ENCODE data around the gene WDR5B.

WDR5B gene

DNA sequence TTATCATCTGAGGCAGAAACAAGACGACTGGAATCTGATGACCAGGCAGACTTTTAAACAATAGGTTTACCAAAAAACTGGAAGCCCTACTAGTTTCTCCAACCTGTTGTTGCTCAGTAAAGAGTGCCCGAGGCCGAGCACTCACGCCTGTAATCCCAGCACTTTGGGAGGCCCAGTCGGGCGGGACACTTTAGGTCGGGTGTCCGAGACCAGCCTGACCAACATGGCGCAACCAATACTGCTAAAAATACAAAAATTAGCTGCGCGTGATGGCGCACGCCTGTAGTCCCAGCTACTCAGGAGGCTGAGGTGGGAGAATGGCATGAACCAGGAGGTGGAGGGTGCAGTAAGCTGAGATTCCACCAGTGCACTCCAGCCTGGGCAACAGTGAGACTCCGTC lies 1.1 kb upstream of the WDR5B start:
- H3K9me3 ChIP-seq: no peaks in the 10 kb centered on the region
- no peaks in the 10 kb centered on the region for H3K27me3 ChIP-seq
- peak overlapping the region; percentile 89 to 92 for H3K27ac ChIP-seq
- peak overlapping the region; percentile 68 to 88 for H3K4me3 ChIP-seq
- intact Hi-C loops (cut with DNase I; ENCODE audit: low total_unique reads): no loop called here
- TF ChIP-seq, protein P1, sequence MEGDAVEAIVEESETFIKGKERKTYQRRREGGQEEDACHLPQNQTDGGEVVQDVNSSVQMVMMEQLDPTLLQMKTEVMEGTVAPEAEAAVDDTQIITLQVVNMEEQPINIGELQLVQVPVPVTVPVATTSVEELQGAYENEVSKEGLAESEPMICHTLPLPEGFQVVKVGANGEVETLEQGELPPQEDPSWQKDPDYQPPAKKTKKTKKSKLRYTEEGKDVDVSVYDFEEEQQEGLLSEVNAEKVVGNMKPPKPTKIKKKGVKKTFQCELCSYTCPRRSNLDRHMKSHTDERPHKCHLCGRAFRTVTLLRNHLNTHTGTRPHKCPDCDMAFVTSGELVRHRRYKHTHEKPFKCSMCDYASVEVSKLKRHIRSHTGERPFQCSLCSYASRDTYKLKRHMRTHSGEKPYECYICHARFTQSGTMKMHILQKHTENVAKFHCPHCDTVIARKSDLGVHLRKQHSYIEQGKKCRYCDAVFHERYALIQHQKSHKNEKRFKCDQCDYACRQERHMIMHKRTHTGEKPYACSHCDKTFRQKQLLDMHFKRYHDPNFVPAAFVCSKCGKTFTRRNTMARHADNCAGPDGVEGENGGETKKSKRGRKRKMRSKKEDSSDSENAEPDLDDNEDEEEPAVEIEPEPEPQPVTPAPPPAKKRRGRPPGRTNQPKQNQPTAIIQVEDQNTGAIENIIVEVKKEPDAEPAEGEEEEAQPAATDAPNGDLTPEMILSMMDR (IDR thresholded peaks at IDR 0.05): no peak
- DNase-seq: no peak
- H3K4me1 ChIP-seq: peaks cover 0 to 39% (median 24%) of the 10 kb centered on the region in 4 donors
- H3K36me3 ChIP-seq: peaks cover 2 to 11% (median 3%) of the 10 kb centered on the region in 3 donors

DNA sequence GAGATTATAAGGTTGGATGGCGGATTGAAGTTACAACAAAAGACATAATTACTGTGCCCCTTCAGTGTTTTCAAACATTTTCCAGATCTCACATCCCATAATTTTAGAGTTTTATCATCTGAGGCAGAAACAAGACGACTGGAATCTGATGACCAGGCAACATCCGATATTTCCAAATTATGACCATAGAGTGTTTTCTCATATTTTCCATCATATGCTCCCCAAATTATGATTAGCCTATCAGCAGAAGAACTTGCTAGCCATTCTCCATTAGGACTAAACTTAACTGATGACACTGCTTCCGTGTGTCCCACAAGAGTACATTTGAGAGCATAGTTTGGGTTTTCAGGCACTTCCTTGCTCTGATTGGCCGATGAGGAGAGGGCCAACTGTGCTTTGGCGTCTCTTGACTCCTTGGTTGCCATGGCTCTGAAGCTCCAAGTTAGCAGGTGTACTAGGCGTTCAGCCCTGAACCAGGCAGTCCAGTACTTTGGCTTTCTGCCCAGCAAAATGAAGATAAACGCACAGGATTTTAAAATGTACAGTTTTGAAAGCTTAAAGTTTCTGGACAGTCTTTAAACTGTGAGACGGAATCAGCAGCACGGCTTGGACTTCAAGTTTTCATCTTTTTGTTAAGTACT lies 638 bp downstream of the WDR5B start:
- intact Hi-C loops (cut with DNase I; ENCODE audit: low total_unique reads): no loop called here
- DNase-seq: no peak
- H3K27me3 ChIP-seq: no peaks in the 10 kb centered on the region
- H3K27ac ChIP-seq: peak overlapping the region; percentile 89 to 92
- H3K4me3 ChIP-seq: peak overlapping the region; percentile 68 to 88
- H3K36me3 ChIP-seq: peaks cover 0 to 18% (median 10%) of the 10 kb centered on the region in 3 donors
- no peaks in the 10 kb centered on the region for H3K9me3 ChIP-seq
- peaks cover 0 to 39% (median 24%) of the 10 kb centered on the region in 4 donors for H3K4me1 ChIP-seq
- TF ChIP-seq, protein P1 (IDR thresholded peaks at IDR 0.05): no peak

DNA sequence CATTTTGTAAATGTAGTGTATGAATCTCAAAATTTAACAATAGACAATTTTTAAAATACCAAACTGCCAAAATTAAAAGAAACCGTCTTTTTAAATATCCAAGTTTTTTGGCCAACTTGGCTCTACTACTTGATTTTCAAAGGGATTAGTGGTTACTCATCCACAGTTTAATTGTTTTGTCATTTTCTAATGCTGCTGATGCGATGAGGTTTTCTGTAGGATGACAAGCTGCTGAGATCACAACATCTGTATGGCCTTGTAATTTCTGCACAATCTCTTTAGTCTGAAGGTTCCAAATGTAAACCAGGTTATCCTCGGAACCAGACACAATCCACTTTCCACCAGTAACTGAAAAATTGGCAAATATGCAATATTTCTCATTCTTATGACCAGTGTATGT lies 1.5 kb downstream of the WDR5B start:
- peak overlapping the region in 1 of 2 donors; percentile 89 for H3K27ac ChIP-seq

DNA sequence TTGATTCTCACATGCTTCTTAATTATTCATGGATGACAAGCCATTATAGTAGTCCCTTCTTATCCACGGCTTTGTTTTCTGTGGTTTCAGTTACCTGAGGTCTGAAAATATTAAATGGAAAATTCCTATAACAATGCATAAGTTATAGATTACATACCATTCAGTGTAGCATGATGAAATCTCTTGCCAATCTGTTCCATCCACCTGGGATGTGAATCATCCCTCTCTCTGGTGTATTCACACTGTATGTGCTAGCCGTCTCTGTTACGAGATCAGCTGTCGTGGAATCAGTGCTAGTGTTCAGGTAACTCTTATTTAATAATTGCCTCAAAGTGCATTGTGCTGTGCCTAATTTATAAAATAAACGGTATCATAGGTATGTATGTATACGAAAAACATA lies 5.2 kb downstream of the WDR5B start:
- no peak for DNase-seq
- H3K27me3 ChIP-seq: no peaks in the 10 kb centered on the region
- no peaks in the 10 kb centered on the region for H3K9me3 ChIP-seq
- TF ChIP-seq, protein P1 (IDR thresholded peaks at IDR 0.05): no peak
- peaks cover 0 to 62% (median 41%) of the 10 kb centered on the region in 3 donors for H3K36me3 ChIP-seq
- H3K4me1 ChIP-seq: peaks cover 0 to 28% (median 14%) of the 10 kb centered on the region in 4 donors
- no peak overlapping the region for H3K27ac ChIP-seq
- no peak overlapping the region for H3K4me3 ChIP-seq
- intact Hi-C loops (cut with DNase I; ENCODE audit: low total_unique reads): no loop called here

More for the DNA sequence above, 1.5 kb downstream of the WDR5B start:
- Histone ChIP-seq H3K9me3 (no peaks in the 10 kb centered on the region), H3K4me3 (no peak overlapping the region), H3K4me1 (peaks cover 0 to 39% (median 24%) of the 10 kb centered on the region in 4 donors), H3K36me3 (peaks cover 0 to 26% (median 18%) of the 10 kb centered on the region in 3 donors), H3K27me3 (no peaks in the 10 kb centered on the region)
- TF ChIP-seq, protein P1 (IDR thresholded peaks at IDR 0.05): no peak
- no peak for DNase-seq
- intact Hi-C loops (cut with DNase I; ENCODE audit: low total_unique reads): no loop called here

DNA sequence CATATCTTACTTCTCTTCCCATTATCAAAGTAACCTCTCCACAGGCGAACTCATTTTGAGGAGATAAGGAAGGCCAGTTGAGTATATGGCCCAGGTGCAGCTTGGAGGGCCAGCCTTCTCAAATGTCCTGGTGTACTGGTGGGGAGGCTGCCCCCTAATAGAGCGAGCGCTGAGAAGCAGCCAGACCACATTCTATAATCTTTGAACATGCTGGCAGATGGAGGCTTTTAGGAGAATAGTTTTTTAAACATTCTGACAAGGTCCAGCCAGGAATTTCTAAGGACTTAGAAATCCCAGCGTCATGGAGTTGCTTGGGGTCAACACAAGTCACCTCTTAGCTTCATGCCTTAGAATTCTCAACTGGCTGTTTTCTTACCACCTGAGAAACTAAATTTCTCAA lies 5.8 kb downstream of the WDR5B start:
- DNase-seq: no peak
- H3K4me3 ChIP-seq: no peak overlapping the region
- H3K27me3 ChIP-seq: no peaks in the 10 kb centered on the region
- peaks cover 0 to 24% (median 11%) of the 10 kb centered on the region in 4 donors for H3K4me1 ChIP-seq
- TF ChIP-seq, protein P1 (IDR thresholded peaks at IDR 0.05): no peak
- H3K27ac ChIP-seq: no peak overlapping the region
- no peaks in the 10 kb centered on the region for H3K9me3 ChIP-seq
- H3K36me3 ChIP-seq: peaks cover 0 to 67% (median 41%) of the 10 kb centered on the region in 3 donors
- intact Hi-C loops (cut with DNase I; ENCODE audit: low total_unique reads): no loop called here

All from tibial artery (tissue), 4 donors.